Panc1 (cell line): Measurements from ENCODE around the gene PDE9A.

Experiments used
- CTCF ChIP-seq: fragments of 450-650 bp; IDR thresholded peaks from 2 replicates; pipeline ENCODE4 v1.5.1; 2017; ENCODE audit warnings: mild to moderate bottlenecking
- POLR2AphosphoS5 ChIP-seq: IDR thresholded peaks from 2 replicates; pipeline ENCODE4 v1.6.1; 2012; ENCODE audit warnings: mild to moderate bottlenecking, low read depth, low read length, moderate library complexity
- SIN3A ChIP-seq: IDR thresholded peaks from 2 replicates; pipeline ENCODE4 v1.6.1; 2012; ENCODE audit warnings: low read depth, mild to moderate bottlenecking, low read length, moderate library complexity, borderline replicate concordance; ENCODE audit not compliant: insufficient read depth
- TCF7L2 ChIP-seq: IDR thresholded peaks from 2 replicates; pipeline ENCODE4 v1.6.1; 2011; ENCODE audit warnings: mild to moderate bottlenecking, low read depth, low read length, inconsistent platforms

GRCh38 chr21:42636520-42637266 lies 16.7 kb upstream of the PDE9A start:
- TF ChIP-seq POLR2AphosphoS5, result no peak
- TF ChIP-seq CTCF, result no peak
- TF ChIP-seq TCF7L2, result no peak
- no peak for TF ChIP-seq SIN3A
